Activated CD8-positive, alpha-beta T cell treated with anti-CD3 and anti-CD28 coated beads for 36 hours (primary cell): ENCODE data around the gene MEP1A. TPM values are rescaled to one million over a fixed set of nuclear protein-coding genes. Genes with fewer than 3 reads are reported as not detected.
"Not testable (repeated sequence)": the region's sequence is repeated elsewhere in the genome, so short reads cannot be mapped to it uniquely, and the experiment has no call there.

Experiments
- ATAC-seq: fragments of 200-7000 bp; cut with Tn5 transposase; one replicate; pipeline ENCODE4 v1.10.0; 2021; ENCODE audit warnings: mild to moderate bottlenecking, moderate library complexity
- CTCF ChIA-PET: fragments of 350-600 bp; sonication (Branson Sonifier 250); formaldehyde crosslinking; loops from one replicate; lab custom pipeline; 2021; ENCODE audit warnings: antibody characterized with exemption; lab: Charles Lee
- POLR2A ChIA-PET: fragments of 350-600 bp; sonication (Branson Sonifier 250); formaldehyde crosslinking; loops from one replicate; lab custom pipeline; 2021; ENCODE audit warnings: antibody characterized with exemption; lab: Charles Lee
- DNase-seq: peaks from one replicate; pipeline ENCODE4 v3.0.0-alpha.2; 2020
- H3K27ac Mint-ChIP-seq: one replicate; pipeline ENCODE4 v1.8.0; 2021; ENCODE audit warnings: mild to moderate bottlenecking, mixed read lengths
- H3K27me3 Mint-ChIP-seq: one replicate; pipeline ENCODE4 v1.8.0; 2021; ENCODE audit warnings: mixed read lengths
- H3K36me3 Mint-ChIP-seq: one replicate; pipeline ENCODE4 v1.8.0; 2021; ENCODE audit warnings: low read depth, mixed read lengths
- H3K4me1 Mint-ChIP-seq: one replicate; pipeline ENCODE4 v1.8.0; 2021; ENCODE audit warnings: low read depth, mixed read lengths
- H3K4me3 Mint-ChIP-seq: one replicate; pipeline ENCODE4 v1.8.0; 2021; ENCODE audit warnings: mild to moderate bottlenecking, moderate library complexity, mixed read lengths
- H3K9me3 Mint-ChIP-seq: one replicate; pipeline ENCODE4 v1.8.0; 2021; ENCODE audit warnings: mixed read lengths
- intact Hi-C: fragments of 100-400 bp; cut with micrococcal nuclease; formaldehyde crosslinking; loops from one replicate; pipeline ENCODE4 v1.10.0; 2022
- total RNA-seq, 2 experiments: library from RNA; stranded (reverse); gene quantifications; one replicate each; pipeline ENCODE4 v1.2.3, GENCODE V29; 2021
- TF ChIP-seq, protein P1 (sequence below): fragments of 200-600 bp; IDR thresholded peaks from one replicate; pipeline ENCODE4 v1.8.0; 2022; ENCODE audit warnings: antibody characterized with exemption, mild to moderate bottlenecking

MEP1A gene
- total RNA-seq, 2 experiments from 2014 or later: not detected

- Mint-ChIP-seq H3K36me3 (no peaks in the 10 kb centered on the region), H3K27me3 (peaks cover 4% of the 10 kb centered on the region), H3K9me3 (no peaks in the 10 kb centered on the region), H3K4me3 (no peak overlapping the region), H3K27ac (no peak overlapping the region), H3K4me1 (no peaks in the 10 kb centered on the region)
- no peak for DNase-seq
- ChIA-PET CTCF (no interaction called here), POLR2A (no interaction called here)
- no peak for ATAC-seq
- intact Hi-C loops: no loop called here
- TF ChIP-seq, protein P1, sequence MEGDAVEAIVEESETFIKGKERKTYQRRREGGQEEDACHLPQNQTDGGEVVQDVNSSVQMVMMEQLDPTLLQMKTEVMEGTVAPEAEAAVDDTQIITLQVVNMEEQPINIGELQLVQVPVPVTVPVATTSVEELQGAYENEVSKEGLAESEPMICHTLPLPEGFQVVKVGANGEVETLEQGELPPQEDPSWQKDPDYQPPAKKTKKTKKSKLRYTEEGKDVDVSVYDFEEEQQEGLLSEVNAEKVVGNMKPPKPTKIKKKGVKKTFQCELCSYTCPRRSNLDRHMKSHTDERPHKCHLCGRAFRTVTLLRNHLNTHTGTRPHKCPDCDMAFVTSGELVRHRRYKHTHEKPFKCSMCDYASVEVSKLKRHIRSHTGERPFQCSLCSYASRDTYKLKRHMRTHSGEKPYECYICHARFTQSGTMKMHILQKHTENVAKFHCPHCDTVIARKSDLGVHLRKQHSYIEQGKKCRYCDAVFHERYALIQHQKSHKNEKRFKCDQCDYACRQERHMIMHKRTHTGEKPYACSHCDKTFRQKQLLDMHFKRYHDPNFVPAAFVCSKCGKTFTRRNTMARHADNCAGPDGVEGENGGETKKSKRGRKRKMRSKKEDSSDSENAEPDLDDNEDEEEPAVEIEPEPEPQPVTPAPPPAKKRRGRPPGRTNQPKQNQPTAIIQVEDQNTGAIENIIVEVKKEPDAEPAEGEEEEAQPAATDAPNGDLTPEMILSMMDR: no peak
Observed at GRCh38 chr6:46757214-46757596, 36.0 kb upstream of the MEP1A start.

DNA sequence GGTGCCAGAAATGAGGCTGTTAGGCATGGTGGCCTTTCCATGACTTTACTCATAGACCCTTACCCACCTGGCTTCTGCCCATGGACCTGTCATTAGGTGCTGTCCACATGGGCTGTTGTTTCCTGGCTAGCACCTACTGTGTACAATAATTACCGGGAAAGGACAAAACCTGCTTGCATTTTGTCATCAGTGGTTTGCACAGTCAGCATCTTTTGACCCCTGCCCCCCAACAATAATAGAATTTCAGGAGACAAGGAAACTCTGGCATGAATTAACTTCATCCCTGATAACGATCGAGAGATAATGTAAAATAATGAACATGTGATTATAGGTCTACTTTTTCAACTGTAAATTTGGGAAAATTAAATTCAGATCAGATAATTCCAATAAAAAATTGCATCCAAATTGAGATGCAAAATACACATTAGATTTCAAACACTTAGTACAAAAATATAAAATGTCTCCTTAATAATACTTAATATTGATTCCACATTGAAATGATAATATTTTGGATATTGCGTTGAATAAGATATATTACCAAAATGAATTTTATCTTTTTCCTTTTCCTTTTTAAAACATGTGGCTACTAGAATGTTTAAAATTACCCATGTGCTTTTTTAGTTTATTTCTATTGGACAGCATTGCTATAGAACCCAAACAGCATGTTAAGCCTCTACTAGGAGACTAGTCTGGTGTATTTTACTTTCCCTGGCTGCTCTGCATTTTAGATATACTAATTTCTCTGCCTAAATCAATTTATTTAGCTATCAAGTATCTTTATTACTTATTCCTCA, 34.0 kb upstream of the MEP1A start:
- intact Hi-C loops: no loop called here
- CTCF ChIA-PET: no interaction called here
- no peaks in the 10 kb centered on the region for H3K36me3 Mint-ChIP-seq
- TF ChIP-seq, protein P1: no peak
- no peaks in the 10 kb centered on the region for H3K9me3 Mint-ChIP-seq
- no peaks in the 10 kb centered on the region for H3K4me1 Mint-ChIP-seq
- no peak overlapping the region for H3K4me3 Mint-ChIP-seq
- DNase-seq: no peak
- no peak overlapping the region for H3K27ac Mint-ChIP-seq
- no peak for ATAC-seq
- H3K27me3 Mint-ChIP-seq: peaks cover 11% of the 10 kb centered on the region
- POLR2A ChIA-PET: no interaction called here

DNA sequence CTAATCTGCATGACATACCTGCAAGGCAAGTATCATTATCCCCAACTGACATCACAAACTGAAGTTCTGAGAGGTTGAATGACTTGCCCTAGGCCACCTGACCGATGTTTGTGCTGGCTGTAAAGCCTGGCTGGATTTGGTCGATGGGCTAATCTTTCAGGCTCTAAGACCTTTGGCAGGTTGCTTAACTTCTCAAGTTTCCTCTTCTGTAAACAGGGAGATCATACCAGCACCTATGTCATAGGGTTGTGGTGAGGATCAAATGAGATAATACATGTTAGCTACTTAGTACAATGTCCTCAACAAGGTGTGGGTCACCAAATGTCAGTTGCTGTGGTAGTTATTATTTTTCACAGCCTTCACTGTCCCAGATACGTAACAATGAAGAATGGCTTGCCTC, 32.3 kb upstream of the MEP1A start:
- DNase-seq (no peak), ATAC-seq (no peak)
- ChIA-PET CTCF (no interaction called here), POLR2A (no interaction called here)
- no peak overlapping the region for H3K4me3 Mint-ChIP-seq
- no peaks in the 10 kb centered on the region for H3K9me3 Mint-ChIP-seq
- no peaks in the 10 kb centered on the region for H3K4me1 Mint-ChIP-seq
- TF ChIP-seq, protein P1: no peak
- no peak overlapping the region for H3K27ac Mint-ChIP-seq
- intact Hi-C loops: no loop called here
- H3K36me3 Mint-ChIP-seq: no peaks in the 10 kb centered on the region
- peaks cover 14% of the 10 kb centered on the region for H3K27me3 Mint-ChIP-seq

DNA sequence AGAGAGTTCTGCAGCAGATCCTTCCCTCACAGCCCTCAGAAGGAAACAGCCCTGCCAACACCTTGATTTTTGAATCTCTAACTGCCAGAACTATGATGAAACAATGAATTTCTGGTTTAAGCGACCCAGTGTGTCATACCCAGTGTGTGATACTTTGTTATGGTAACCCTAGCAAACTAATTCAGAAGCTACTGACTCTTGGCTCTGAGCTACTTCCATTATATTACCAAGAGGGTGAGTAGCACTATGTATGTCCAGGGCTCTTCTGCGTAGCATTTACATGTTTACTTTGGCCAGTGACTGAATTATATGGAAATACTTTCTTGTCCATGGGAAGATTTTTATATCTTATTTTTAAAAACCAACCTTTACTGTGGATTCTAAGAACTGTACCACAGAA, 29.7 kb upstream of the MEP1A start:
- TF ChIP-seq, protein P1: no peak
- H3K4me1 Mint-ChIP-seq: no peaks in the 10 kb centered on the region
- no peak for ATAC-seq
- POLR2A ChIA-PET: no interaction called here
- intact Hi-C loops: no loop called here
- H3K27ac Mint-ChIP-seq: no peak overlapping the region
- H3K27me3 Mint-ChIP-seq: peaks cover 14% of the 10 kb centered on the region
- no peak for DNase-seq
- H3K36me3 Mint-ChIP-seq: no peaks in the 10 kb centered on the region
- peaks cover 2% of the 10 kb centered on the region for H3K9me3 Mint-ChIP-seq
- no peak overlapping the region for H3K4me3 Mint-ChIP-seq
- CTCF ChIA-PET: no interaction called here

GRCh38 chr6:46764280-46764679, 28.9 kb upstream of the MEP1A start:
- ATAC-seq, H3K27ac Mint-ChIP-seq, intact Hi-C loops: not testable (repeated sequence)

More at GRCh38 chr6:46764280-46764679, 28.9 kb upstream of the MEP1A start:
- H3K4me1 Mint-ChIP-seq, POLR2A ChIA-PET, DNase-seq, H3K9me3 Mint-ChIP-seq, H3K4me3 Mint-ChIP-seq, H3K36me3 Mint-ChIP-seq: not testable (repeated sequence)
- peaks cover 18% of the 10 kb centered on the region for H3K27me3 Mint-ChIP-seq
- CTCF ChIA-PET: interaction anchor here (1.4 kb wide), 1 partner anchor 22 kb away, joined by 3 read pairs; no protein-coding TSS in a partner anchor
